Loucy (cell line): Measurements from ENCODE around the gene CACNG1.

Source experiments
- H2AFZ ChIP-seq: fragments of 200-600 bp; sonication (generic); 2 replicates; pipeline ENCODE4 v1.6.0; 2016; ENCODE audit warnings: antibody characterized with exemption, mild to moderate bottlenecking, low read length, moderate library complexity
- H3F3A ChIP-seq: fragments of 200-600 bp; 2 replicates; pipeline ENCODE4 v1.6.0; 2016; ENCODE audit warnings: antibody characterized with exemption, low read depth, mild to moderate bottlenecking
- H3K27me3 ChIP-seq: fragments of 200-600 bp; sonication (generic); 2 replicates; pipeline ENCODE4 v1.6.1; 2014; ENCODE audit warnings: low read length, mild to moderate bottlenecking; ENCODE audit not compliant: insufficient read depth, poor library complexity, severe bottlenecking
- H3K36me3 ChIP-seq: fragments of 200-600 bp; sonication (generic); 2 replicates; pipeline ENCODE4 v1.6.1; 2016; ENCODE audit warnings: low read length; ENCODE audit not compliant: insufficient read depth
- H3K4me1 ChIP-seq: fragments of 200-600 bp; sonication (generic); 2 replicates; pipeline ENCODE4 v1.5.1; 2014; ENCODE audit warnings: low read length, mild to moderate bottlenecking; ENCODE audit not compliant: insufficient read depth, poor library complexity, severe bottlenecking
- H3K4me2 ChIP-seq: fragments of 200-600 bp; sonication (generic); 2 replicates; pipeline ENCODE4 v1.6.0; 2014; ENCODE audit warnings: antibody characterized with exemption, low read length, low read depth, mild to moderate bottlenecking; ENCODE audit not compliant: poor library complexity, severe bottlenecking
- H3K4me3 ChIP-seq: fragments of 200-600 bp; sonication (generic); 2 replicates; pipeline ENCODE4 v1.5.1; 2014; ENCODE audit warnings: low read length, mild to moderate bottlenecking, mixed read lengths; ENCODE audit not compliant: poor library complexity, severe bottlenecking
- H3K79me2 ChIP-seq: fragments of 200-600 bp; sonication (generic); 2 replicates; pipeline ENCODE4 v1.6.1; 2014; ENCODE audit warnings: low read length; ENCODE audit not compliant: insufficient read depth
- H3K9ac ChIP-seq: fragments of 200-600 bp; sonication (generic); 2 replicates; pipeline ENCODE4 v1.6.0; 2014; ENCODE audit warnings: mild to moderate bottlenecking, low read depth, low read length, moderate library complexity; ENCODE audit not compliant: poor library complexity, severe bottlenecking
- H3K9me2 ChIP-seq: fragments of 200-600 bp; sonication (generic); replicated peaks from 2 replicates; pipeline ENCODE4 v1.6.1; 2016; ENCODE audit warnings: low read depth, low read length, mixed read lengths
- H3K9me3 ChIP-seq: fragments of 200-600 bp; sonication (generic); 2 replicates; pipeline ENCODE4 v1.6.1; 2014; ENCODE audit warnings: mild to moderate bottlenecking, antibody characterized with exemption, low read length, low read depth; ENCODE audit not compliant: insufficient read depth
- H4K20me1 ChIP-seq: fragments of 200-600 bp; sonication (generic); 2 replicates; pipeline ENCODE4 v1.6.0; 2014; ENCODE audit warnings: antibody characterized with exemption, low read length, mild to moderate bottlenecking; ENCODE audit not compliant: insufficient read depth, poor library complexity, severe bottlenecking
- EZH2phosphoT487 ChIP-seq: fragments of 200-600 bp; IDR thresholded peaks from 2 replicates; pipeline ENCODE4 v1.6.1; 2018; ENCODE audit warnings: antibody characterized with exemption, mild to moderate bottlenecking, moderate library complexity, borderline replicate concordance
- TF ChIP-seq, protein P1 (sequence below): fragments of 200-600 bp; sonication (generic); conservative IDR thresholded peaks from 2 replicates; pipeline ENCODE4 v1.5.1; 2014; ENCODE audit warnings: mild to moderate bottlenecking, antibody characterized with exemption, low read length

CACNG1 gene

DNA sequence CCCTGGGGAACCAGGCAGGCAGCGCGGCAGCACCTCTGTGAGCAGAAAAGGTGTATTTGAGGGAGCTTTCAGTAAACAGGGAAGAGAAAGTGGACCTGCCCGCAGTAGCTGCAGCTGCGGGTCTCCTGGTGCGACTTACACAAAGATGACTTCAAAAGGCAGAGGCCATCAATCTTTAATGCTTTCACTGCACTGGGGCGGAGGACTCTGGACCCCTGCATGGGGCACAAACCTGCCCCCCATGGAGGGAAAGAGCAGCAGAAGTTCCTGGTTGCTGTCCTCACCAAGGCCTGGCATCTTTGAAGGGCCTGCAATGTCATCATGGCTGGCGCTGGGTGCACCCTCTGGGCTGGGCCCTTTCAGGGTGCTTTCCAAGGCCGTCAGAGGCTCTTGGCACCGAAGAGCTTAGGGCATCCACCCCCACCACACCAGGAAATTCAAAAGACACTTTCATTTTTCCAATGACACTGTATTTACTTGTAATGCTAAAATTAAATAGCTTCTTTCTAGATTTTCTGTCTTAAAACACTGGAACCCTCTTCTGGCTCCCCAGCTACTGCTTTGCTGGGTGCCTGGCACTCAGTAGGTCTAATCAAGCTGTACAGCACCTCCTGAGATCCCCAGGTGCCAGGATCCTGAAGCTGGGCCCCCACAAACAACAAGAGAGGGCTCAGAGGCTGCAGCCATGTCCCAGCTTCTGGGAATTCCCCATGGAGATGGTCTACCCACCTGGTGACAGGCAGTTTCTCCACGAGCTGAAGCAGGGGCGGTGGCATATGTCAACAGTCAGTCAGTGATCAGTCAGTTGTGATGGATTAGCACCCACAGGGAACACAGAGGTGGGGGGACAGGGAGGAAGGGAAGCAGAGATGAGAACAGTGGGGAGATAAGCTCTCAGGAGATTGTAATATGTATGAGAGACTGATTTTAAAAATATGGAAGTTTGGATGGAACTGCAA lies 2.1 kb upstream of the CACNG1 start:
- no peak overlapping the region for H3K9ac ChIP-seq
- no peaks in the 10 kb centered on the region for H4K20me1 ChIP-seq
- no peak overlapping the region for H3K4me3 ChIP-seq
- H2AFZ ChIP-seq: no peak overlapping the region
- H3K36me3 ChIP-seq: no peaks in the 10 kb centered on the region
- H3K27me3 ChIP-seq: no peaks in the 10 kb centered on the region
- no peaks in the 10 kb centered on the region for H3K4me1 ChIP-seq
- H3K9me2 ChIP-seq: no peaks in the 10 kb centered on the region
- H3K9me3 ChIP-seq: no peaks in the 10 kb centered on the region; the same call in 1 of the 2 replicates
- H3K79me2 ChIP-seq: no peaks in the 10 kb centered on the region
- TF ChIP-seq, protein P1, sequence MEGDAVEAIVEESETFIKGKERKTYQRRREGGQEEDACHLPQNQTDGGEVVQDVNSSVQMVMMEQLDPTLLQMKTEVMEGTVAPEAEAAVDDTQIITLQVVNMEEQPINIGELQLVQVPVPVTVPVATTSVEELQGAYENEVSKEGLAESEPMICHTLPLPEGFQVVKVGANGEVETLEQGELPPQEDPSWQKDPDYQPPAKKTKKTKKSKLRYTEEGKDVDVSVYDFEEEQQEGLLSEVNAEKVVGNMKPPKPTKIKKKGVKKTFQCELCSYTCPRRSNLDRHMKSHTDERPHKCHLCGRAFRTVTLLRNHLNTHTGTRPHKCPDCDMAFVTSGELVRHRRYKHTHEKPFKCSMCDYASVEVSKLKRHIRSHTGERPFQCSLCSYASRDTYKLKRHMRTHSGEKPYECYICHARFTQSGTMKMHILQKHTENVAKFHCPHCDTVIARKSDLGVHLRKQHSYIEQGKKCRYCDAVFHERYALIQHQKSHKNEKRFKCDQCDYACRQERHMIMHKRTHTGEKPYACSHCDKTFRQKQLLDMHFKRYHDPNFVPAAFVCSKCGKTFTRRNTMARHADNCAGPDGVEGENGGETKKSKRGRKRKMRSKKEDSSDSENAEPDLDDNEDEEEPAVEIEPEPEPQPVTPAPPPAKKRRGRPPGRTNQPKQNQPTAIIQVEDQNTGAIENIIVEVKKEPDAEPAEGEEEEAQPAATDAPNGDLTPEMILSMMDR: no peak
- no peak for TF ChIP-seq EZH2phosphoT487
- no peak overlapping the region for H3K4me2 ChIP-seq
- H3F3A ChIP-seq: no peaks in the 10 kb centered on the region

DNA sequence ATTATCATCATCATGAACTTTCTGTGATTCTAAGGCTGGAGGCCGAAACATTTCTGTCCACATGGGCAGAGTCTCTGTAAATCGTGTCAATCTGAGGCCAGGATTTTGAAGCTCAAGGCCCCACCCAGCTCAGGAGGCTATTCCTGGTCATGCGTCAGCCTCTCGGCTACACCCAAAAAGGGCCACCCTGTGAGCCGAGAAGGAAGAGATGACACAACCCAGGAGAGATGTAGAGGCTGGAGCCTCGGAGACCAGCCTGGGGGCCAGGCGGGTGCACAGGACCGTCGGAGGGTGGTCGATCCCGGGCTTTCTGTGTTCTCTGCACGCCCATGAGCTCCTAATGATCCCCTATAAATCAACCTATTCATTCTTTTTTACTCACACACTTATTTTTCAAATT lies 1.1 kb upstream of the CACNG1 start:
- Histone ChIP-seq H2AFZ (no peak overlapping the region), H3K79me2 (no peaks in the 10 kb centered on the region), H3K27me3 (no peaks in the 10 kb centered on the region), H4K20me1 (no peaks in the 10 kb centered on the region), H3K4me3 (no peak overlapping the region), H3K9me3 (peaks cover 7% of the 10 kb centered on the region; the same call in 1 of the 2 replicates), H3K4me1 (no peaks in the 10 kb centered on the region), H3K36me3 (no peaks in the 10 kb centered on the region), H3K9me2 (no peaks in the 10 kb centered on the region), H3K4me2 (no peak overlapping the region), H3F3A (no peaks in the 10 kb centered on the region), H3K9ac (no peak overlapping the region)
- TF ChIP-seq, protein P1: no peak
- TF ChIP-seq EZH2phosphoT487: no peak

DNA sequence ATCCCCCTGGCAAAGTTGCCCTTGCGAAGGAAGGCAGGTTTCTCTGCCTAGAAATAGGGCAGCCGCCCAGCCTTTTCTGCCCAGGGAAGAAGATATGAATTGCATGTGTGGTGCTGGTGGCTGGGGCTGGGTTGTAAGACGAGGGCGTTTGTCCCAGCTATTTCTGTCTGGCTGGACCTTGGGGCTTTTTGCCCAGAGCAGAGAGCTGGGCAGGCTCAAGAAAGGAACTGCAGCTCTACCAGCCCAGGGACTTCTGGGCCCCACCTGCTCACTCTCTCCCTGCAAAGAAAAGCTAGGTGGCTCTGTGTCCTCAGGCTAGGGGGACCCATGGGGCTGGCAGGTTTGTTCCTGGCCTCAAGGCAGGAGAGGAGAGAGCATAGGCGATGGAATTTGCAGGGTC lies 586 bp downstream of the CACNG1 start:
- H3K79me2 ChIP-seq: no peaks in the 10 kb centered on the region
- H4K20me1 ChIP-seq: no peaks in the 10 kb centered on the region
- no peaks in the 10 kb centered on the region for H3F3A ChIP-seq
- H3K4me2 ChIP-seq: no peak overlapping the region
- H3K9me2 ChIP-seq: no peaks in the 10 kb centered on the region
- H3K9ac ChIP-seq: no peak overlapping the region
- H3K36me3 ChIP-seq: no peaks in the 10 kb centered on the region
- H3K9me3 ChIP-seq: peaks cover 16% of the 10 kb centered on the region
- H3K4me3 ChIP-seq: no peak overlapping the region
- TF ChIP-seq, protein P1: no peak
- TF ChIP-seq EZH2phosphoT487: no peak
- no peaks in the 10 kb centered on the region for H3K27me3 ChIP-seq
- no peak overlapping the region for H2AFZ ChIP-seq
- H3K4me1 ChIP-seq: no peaks in the 10 kb centered on the region
